BE2C (cell line): Measurements from ENCODE around the gene KCNG2.

Experiments
- DNase-seq: peaks from one replicate; pipeline ENCODE4 v3.0.0-alpha.2; 2020
- H3K27me3 ChIP-seq: fragments of 250-450 bp; sonication (Bioruptor Pico); 2 replicates; pipeline ENCODE4 v1.5.1; 2020; ENCODE audit warnings: mild to moderate bottlenecking
- H3K36me3 ChIP-seq: fragments of 250-450 bp; sonication (Bioruptor Pico); 2 replicates; pipeline ENCODE4 v1.5.1; 2020; ENCODE audit warnings: mild to moderate bottlenecking
- H3K4me1 ChIP-seq: fragments of 250-450 bp; sonication (Bioruptor Pico); 2 replicates; pipeline ENCODE4 v1.5.1; 2020
- H3K4me3 ChIP-seq: 2 replicates; pipeline ENCODE4 v1.5.1; 2011; ENCODE audit warnings: low read depth, low read length
- H3K9me3 ChIP-seq: fragments of 250-450 bp; sonication (Bioruptor Pico); 2 replicates; pipeline ENCODE4 v1.5.1; 2020
- CTCF ChIP-seq: IDR thresholded peaks from 2 replicates; pipeline ENCODE4 v1.5.1; 2012; ENCODE audit warnings: mild to moderate bottlenecking, low read depth, low read length

Gene KCNG2

GRCh38 chr18:79768745-79769144, 29.0 kb upstream of the KCNG2 start:
- Histone ChIP-seq H3K27me3 (no peaks in the 10 kb centered on the region), H3K4me1 (no peaks in the 10 kb centered on the region), H3K4me3 (no peak overlapping the region), H3K36me3 (no peaks in the 10 kb centered on the region), H3K9me3 (no peaks in the 10 kb centered on the region)
- TF ChIP-seq CTCF = no peak
- DNase-seq = no peak

GRCh38 chr18:79769698-79770500, 27.8 kb upstream of the KCNG2 start:
- no peak overlapping the region for H3K4me3 ChIP-seq
- no peak for DNase-seq
- TF ChIP-seq CTCF = no peak
- H3K4me1 ChIP-seq = no peaks in the 10 kb centered on the region
- H3K27me3 ChIP-seq = no peaks in the 10 kb centered on the region
- no peaks in the 10 kb centered on the region for H3K9me3 ChIP-seq
- no peaks in the 10 kb centered on the region for H3K36me3 ChIP-seq

- no peak for DNase-seq
- no peaks in the 10 kb centered on the region for H3K9me3 ChIP-seq
- H3K27me3 ChIP-seq = no peaks in the 10 kb centered on the region
- no peaks in the 10 kb centered on the region for H3K36me3 ChIP-seq
- TF ChIP-seq CTCF = no peak
- H3K4me3 ChIP-seq = no peak overlapping the region
- no peaks in the 10 kb centered on the region for H3K4me1 ChIP-seq
Measured at GRCh38 chr18:79770501-79770815, 27.3 kb upstream of the KCNG2 start.

GRCh38 chr18:79770826-79771225, 26.9 kb upstream of the KCNG2 start:
- no peak overlapping the region for H3K4me3 ChIP-seq
- H3K27me3 ChIP-seq = no peaks in the 10 kb centered on the region
- H3K9me3 ChIP-seq = no peaks in the 10 kb centered on the region
- no peak for TF ChIP-seq CTCF
- no peaks in the 10 kb centered on the region for H3K4me1 ChIP-seq
- H3K36me3 ChIP-seq = no peaks in the 10 kb centered on the region
- no peak for DNase-seq

- Histone ChIP-seq H3K36me3 (no peaks in the 10 kb centered on the region), H3K4me3 (no peak overlapping the region), H3K27me3 (no peaks in the 10 kb centered on the region), H3K4me1 (no peaks in the 10 kb centered on the region), H3K9me3 (no peaks in the 10 kb centered on the region)
- no peak for DNase-seq
- TF ChIP-seq CTCF = no peak
Measured at GRCh38 chr18:79771446-79772107, 26.2 kb upstream of the KCNG2 start.
